HG03432 (cell line): ENCODE data around the gene ARL9.
A peak's percentile ranks its signal among the peaks of the same experiment; 100 is the strongest.
"Not testable (repeated sequence)": the region's sequence is repeated elsewhere in the genome, so short reads cannot be mapped to it uniquely, and the experiment has no call there.

Experiments used
- ATAC-seq: cut with Tn5 transposase; IDR thresholded peaks from one replicate; pipeline ENCODE4 v1.9.1; 2021; ENCODE audit warnings: mild to moderate bottlenecking, moderate library complexity; ENCODE audit not compliant: unreplicated experiment

ARL9 gene

GRCh38 chr4:56505269-56506130, at the start of gene ARL9:
Gene ARL9 (plus strand): TSS chr4:56505791. CDS start chr4:56505863, 72 bp downstream.
- ATAC-seq, result peak; percentile 86

DNA sequence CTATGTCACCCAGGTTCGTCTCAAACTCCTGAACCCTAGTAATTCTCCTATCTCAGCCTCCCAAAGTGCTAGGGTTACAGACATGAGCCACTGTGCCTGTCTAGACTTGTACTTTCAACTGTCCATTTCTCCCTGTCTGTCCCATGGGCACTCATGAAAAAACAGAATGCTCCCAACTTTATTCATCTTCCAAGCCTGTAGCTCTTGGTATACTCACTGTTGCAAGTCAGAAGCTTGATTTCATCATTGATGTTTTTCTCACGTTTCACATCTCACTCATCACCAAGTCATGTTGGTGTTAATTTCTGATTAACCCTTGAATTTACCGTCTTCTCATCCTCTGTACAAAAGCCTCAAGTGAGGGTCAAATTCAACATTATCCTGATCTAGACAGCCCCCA, 45.5 kb upstream of the ARL9 start:
- no peak for ATAC-seq

DNA sequence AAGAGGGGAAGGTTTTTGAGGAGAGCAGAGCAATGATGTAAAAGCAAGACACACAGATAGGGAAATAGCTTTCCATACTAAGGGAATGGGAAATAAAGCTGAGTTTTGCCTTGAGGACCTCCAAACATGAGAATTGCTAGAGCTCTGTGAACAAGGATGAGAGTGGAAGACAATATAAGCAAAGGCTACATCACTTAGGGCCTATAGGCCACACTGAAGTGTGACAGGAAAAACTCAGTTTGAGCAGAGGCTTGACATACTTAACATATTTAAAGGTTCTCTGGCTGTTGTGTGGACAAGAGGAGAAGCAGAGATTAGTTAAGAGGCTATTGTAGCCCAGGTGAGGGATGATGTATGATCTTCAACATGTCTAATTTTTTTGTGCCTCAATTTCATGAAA, 43.4 kb upstream of the ARL9 start:
- ATAC-seq, result no peak

- no peak for ATAC-seq
These were observed 41.9 kb upstream of the ARL9 start for GRCh38 chr4:56463711-56464110.

DNA sequence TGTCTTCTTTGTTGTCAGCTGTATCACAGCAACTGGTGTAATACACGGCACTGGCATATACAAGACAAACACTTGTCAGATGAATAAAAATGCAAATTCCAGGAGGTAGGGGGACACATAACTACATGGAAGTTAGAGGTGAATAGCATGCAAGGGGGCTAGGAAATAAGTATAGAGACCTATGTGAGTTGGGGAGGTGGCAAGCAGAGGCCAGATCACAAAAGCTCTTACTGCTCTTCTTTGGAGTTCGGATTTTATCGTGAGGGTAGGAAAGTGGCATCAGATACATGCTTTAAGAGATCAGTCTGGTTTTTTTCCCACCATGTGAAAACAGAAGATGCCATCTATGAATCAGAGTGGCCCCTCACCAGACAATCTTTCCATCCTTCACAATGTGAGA, 41.0 kb upstream of the ARL9 start:
- ATAC-seq, result no peak

- no peak for ATAC-seq
These were observed 39.8 kb upstream of the ARL9 start for GRCh38 chr4:56465599-56466295.

- ATAC-seq, result not testable (repeated sequence)
These were observed 39.3 kb upstream of the ARL9 start for GRCh38 chr4:56466296-56466761.

DNA sequence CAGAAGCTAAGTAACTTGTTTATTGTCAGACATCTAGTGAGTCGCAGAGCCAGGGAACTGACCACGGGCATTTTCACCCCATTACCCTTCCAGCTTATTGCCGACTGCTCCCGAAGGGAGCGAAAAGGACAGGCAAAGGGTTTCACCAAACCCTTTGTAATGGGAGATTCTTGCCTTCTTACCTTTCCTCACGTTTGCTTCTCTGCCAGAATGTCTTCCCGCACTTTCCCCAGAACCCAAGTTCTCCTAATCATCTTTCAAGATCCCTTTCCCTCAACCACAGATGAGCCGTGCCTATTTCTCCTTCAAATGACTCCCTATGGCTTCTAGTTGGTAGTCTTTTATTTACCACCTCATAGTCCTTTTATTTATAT, 38.7 kb upstream of the ARL9 start:
- ATAC-seq, result no peak

- ATAC-seq, result peak; percentile 95
These were observed 38.1 kb upstream of the ARL9 start, which contains the start of gene SRP72 for GRCh38 chr4:56467284-56468096. Gene SRP72 (plus strand): TSS chr4:56467617. CDS start chr4:56467636, 19 bp downstream.

- ATAC-seq, result peak; percentile 55
These were observed 37.5 kb upstream of the ARL9 start for GRCh38 chr4:56468097-56468422.

- ATAC-seq, result no peak
These were observed 35.9 kb upstream of the ARL9 start for GRCh38 chr4:56469489-56470210.

- peak; percentile 89 for ATAC-seq
These were observed 29.7 kb upstream of the ARL9 start for GRCh38 chr4:56475917-56476316.

DNA sequence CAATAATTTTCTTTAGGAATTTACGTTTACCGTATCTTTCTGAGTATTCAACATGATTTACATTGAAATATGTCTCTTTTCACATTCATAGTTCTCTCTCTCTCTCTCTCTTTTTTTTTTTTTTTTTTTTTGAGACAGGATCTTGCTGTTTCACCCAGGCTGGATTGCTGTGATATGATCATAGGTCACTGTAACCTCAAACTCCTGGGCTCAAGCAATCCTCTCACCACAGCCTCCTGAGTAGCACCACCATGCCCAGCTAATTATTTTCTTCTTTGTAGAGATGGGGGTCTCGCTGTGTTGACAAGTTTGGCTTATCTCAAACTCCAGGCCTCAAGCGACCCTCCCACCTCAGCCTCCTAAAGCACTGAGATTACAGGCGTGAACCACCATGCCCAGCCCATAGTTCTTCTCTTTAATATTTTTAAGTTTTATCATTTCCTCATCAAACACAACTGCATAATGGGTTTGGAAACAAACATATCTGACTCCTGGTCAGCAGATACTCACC, 28.3 kb upstream of the ARL9 start:
- ATAC-seq, result no peak

DNA sequence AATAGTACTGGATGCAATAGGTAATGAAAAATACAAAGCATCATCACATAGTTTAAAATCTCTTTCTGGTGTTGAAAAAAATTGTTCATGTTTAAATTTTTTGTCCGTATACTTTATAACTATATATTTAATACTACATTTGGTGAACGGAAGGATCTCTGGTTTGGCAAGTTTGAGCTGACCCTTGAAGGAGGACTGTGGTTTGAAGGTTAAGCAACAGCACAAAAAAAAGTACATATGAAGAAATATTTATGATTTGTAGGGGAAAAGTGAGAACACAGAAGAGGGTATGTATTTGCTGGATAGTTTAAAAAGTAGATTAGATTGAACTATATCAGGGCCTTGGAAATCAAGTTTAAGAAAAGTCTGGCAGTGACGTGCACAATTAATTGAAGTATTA, 24.9 kb upstream of the ARL9 start:
- ATAC-seq, result no peak

- no peak for ATAC-seq
These were observed 9.3 kb upstream of the ARL9 start for GRCh38 chr4:56496241-56496640.

DNA sequence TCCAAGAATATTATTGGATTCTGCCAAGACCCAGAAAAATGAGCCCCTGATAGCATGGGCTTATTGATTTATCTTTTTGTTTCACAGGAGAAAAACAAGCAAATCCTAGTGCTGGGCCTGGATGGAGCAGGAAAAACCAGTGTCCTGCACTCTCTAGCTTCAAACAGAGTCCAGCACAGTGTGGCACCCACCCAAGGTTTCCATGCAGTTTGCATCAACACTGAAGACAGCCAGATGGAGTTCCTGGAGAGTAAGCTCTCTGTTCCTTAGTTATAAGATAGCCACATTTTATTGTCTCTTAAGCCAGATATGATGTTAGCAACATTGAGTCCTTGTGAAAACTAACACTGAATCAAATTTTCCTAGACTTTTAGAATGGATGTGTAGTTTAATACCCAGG, 5.5 kb downstream of the ARL9 start:
- ATAC-seq, result no peak

GRCh38 chr4:56512166-56512565, 6.6 kb downstream of the ARL9 start:
- no peak for ATAC-seq

DNA sequence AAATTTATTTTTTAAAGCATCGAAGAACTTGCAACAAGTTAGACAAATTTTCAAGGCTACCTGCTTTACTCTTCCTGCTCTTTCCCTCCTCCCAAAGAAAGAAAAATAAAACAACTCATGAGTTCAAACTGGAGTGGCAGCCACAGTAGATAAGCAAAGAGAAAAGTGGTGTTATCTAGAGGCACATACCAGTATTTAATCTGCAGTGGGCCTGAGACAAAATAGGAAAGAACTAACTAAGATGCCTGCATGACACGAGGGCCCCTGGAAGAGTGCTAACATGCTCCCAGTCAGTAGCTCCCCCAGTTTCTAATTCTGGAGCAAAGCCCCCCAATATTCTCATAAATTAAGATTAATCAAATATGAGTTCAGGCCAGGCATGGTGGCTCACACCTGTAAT, 7.9 kb downstream of the ARL9 start:
- no peak for ATAC-seq

DNA sequence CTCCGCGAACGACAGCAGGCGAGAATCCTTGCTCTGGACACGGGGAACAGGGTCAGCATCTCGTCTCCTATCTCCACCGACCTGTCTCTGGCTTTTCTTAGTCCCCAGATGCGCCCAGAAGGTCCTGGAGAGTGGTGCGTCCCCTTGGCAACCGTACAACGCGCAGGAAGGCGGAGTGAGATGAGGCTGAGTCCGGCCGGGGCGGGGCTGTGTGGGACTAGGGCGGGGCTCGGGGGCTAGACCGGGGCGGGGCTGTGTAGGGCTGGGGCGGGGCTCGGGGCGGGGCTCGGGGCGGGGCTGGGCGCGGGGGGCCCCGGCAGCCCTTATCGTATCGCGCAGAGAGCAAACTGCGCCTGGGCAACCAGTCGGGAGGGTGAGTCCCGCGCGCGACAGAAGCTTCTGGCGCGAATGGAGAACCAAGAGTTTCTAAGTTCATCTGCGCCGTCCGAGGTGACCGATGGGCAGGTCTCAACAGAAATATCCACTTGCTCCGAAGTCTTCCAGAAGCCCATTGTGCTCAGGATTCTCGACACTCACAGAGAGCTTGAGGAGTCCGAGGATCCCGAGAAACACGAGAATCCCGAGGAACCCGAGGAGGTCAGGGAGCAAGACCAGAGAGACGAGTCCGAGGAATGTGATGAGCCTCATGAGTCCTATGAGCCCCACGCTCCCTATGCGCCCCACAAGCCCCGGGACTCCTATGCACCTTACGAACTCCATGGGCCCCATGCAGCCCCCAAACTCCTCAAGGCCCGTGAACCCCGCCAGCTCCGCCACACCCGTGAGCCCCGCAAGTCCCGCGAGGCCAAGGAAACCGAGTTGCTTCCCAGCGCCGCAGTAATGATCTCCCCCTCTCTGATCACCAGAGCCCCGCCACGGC, 24.9 kb downstream of the ARL9 start:
- peak; percentile 96 for ATAC-seq
